GM18868 (cell line): ENCODE results near the gene ZSWIM9.

ENCODE experiments used
- ATAC-seq: cut with Tn5 transposase; IDR thresholded peaks from one replicate; pipeline ENCODE4 v1.9.1; 2021; ENCODE audit warnings: mild to moderate bottlenecking, moderate library complexity; ENCODE audit not compliant: unreplicated experiment

The ZSWIM9 gene

GRCh38 chr19:48169939-48170803, at the start of gene ZSWIM9, which contains the start of gene LIG1:
ZSWIM9 (plus strand) TSS chr19:48170680; CDS start chr19:48171803, 1,123 bp downstream.
LIG1 (minus strand) TSS chr19:48170344; CDS start chr19:48165566, 4,778 bp downstream.
- ATAC-seq, result peak; percentile 82

- ATAC-seq, result no peak
These were observed 49.4 kb upstream of the ZSWIM9 start for GRCh38 chr19:48121066-48121465.

GRCh38 chr19:48121909-48122371, 48.5 kb upstream of the ZSWIM9 start:
- ATAC-seq, result no peak

- no peak for ATAC-seq
These were observed 48.1 kb upstream of the ZSWIM9 start for GRCh38 chr19:48122421-48122820.

GRCh38 chr19:48123907-48124651, 46.4 kb upstream of the ZSWIM9 start:
- no peak for ATAC-seq

GRCh38 chr19:48127561-48127960, 42.9 kb upstream of the ZSWIM9 start:
- ATAC-seq, result no peak

- ATAC-seq, result no peak
These were observed 37.4 kb upstream of the ZSWIM9 start for GRCh38 chr19:48133094-48133493.

- ATAC-seq, result no peak
These were observed 35.1 kb upstream of the ZSWIM9 start for GRCh38 chr19:48135411-48135810.

- no peak for ATAC-seq
These were observed 33.9 kb upstream of the ZSWIM9 start for GRCh38 chr19:48136547-48136946.

GRCh38 chr19:48137411-48137810, 33.1 kb upstream of the ZSWIM9 start:
- ATAC-seq, result no peak

- ATAC-seq, result no peak
These were observed 31.4 kb upstream of the ZSWIM9 start for GRCh38 chr19:48139053-48139452.

- ATAC-seq, result no peak
These were observed 22.8 kb upstream of the ZSWIM9 start for GRCh38 chr19:48147597-48148175.

GRCh38 chr19:48148576-48148975, 21.9 kb upstream of the ZSWIM9 start:
- no peak for ATAC-seq

GRCh38 chr19:48149430-48149829, 21.1 kb upstream of the ZSWIM9 start:
- no peak for ATAC-seq

GRCh38 chr19:48152551-48152950, 17.9 kb upstream of the ZSWIM9 start:
- ATAC-seq, result no peak

GRCh38 chr19:48154003-48154402, 16.5 kb upstream of the ZSWIM9 start:
- ATAC-seq, result no peak

GRCh38 chr19:48158210-48158790, 12.2 kb upstream of the ZSWIM9 start:
- ATAC-seq, result no peak

GRCh38 chr19:48168689-48169088, 1.8 kb upstream of the ZSWIM9 start:
- no peak for ATAC-seq

GRCh38 chr19:48169578-48169938, 922 bp upstream of the ZSWIM9 start:
- ATAC-seq, result peak; percentile 19

- no peak for ATAC-seq
These were observed 402 bp downstream of the ZSWIM9 start for GRCh38 chr19:48170817-48171347.

- no peak for ATAC-seq
These were observed 1.2 kb downstream of the ZSWIM9 start for GRCh38 chr19:48171710-48172109.
